Endodermal cell (in vitro differentiated cells): ENCODE measurements around the gene RMC1. TPM values are rescaled to one million over a fixed set of nuclear protein-coding genes. Genes with fewer than 3 reads are reported as not detected.
"Not testable (repeated sequence)": the region's sequence is repeated elsewhere in the genome, so short reads cannot be mapped to it uniquely, and the experiment has no call there.

ENCODE experiments used
- DNase-seq: peaks from one replicate; pipeline ENCODE4 v3.0.0-alpha.2; 2017
- H3K27ac ChIP-seq: 2 replicates; pipeline ENCODE4 v1.5.1; 2013; ENCODE audit warnings: mild to moderate bottlenecking, low read depth, low read length, moderate library complexity
- H3K27me3 ChIP-seq: 2 replicates; pipeline ENCODE4 v1.6.1; 2013; ENCODE audit warnings: mild to moderate bottlenecking, low read length, moderate library complexity; ENCODE audit not compliant: insufficient read depth, control insufficient read depth, poor library complexity, severe bottlenecking
- H3K36me3 ChIP-seq: 2 replicates; pipeline ENCODE4 v1.7.0; 2013; ENCODE audit warnings: mild to moderate bottlenecking, low read length, moderate library complexity; ENCODE audit not compliant: control insufficient read depth, insufficient read depth
- H3K4me1 ChIP-seq: one replicate; pipeline ENCODE4 v1.7.0; 2013; ENCODE audit warnings: low read length; ENCODE audit not compliant: control insufficient read depth, insufficient read depth
- H3K4me3 ChIP-seq: 2 replicates; pipeline ENCODE4 v1.5.1; 2013; ENCODE audit warnings: mild to moderate bottlenecking, low read length, moderate library complexity
- H3K9ac ChIP-seq: 2 replicates; pipeline ENCODE4 v1.6.1; 2013; ENCODE audit warnings: mild to moderate bottlenecking, low read length, moderate library complexity; ENCODE audit not compliant: poor library complexity, severe bottlenecking; ENCODE audit errors: extremely low read depth
- H3K9me3 ChIP-seq: 2 replicates; pipeline ENCODE4 v1.6.1; 2013; ENCODE audit warnings: mild to moderate bottlenecking, low read length, moderate library complexity; ENCODE audit not compliant: control insufficient read depth
- H3K27ac Mint-ChIP-seq: 2 replicates; pipeline ENCODE4 v1.8.0; 2020; ENCODE audit warnings: mixed read lengths
- H3K27me3 Mint-ChIP-seq: 2 replicates; pipeline ENCODE4 v1.8.0; 2021; ENCODE audit warnings: mild to moderate bottlenecking, mixed read lengths; ENCODE audit not compliant: insufficient read depth
- H3K36me3 Mint-ChIP-seq: 2 replicates; pipeline ENCODE4 v1.8.0; 2020; ENCODE audit warnings: low read depth, mixed read lengths
- H3K4me1 Mint-ChIP-seq: 2 replicates; pipeline ENCODE4 v1.8.0; 2020; ENCODE audit warnings: mixed read lengths
- H3K4me3 Mint-ChIP-seq: 2 replicates; pipeline ENCODE4 v1.8.0; 2020; ENCODE audit warnings: mild to moderate bottlenecking, moderate library complexity, mixed read lengths
- H3K9me3 Mint-ChIP-seq: 2 replicates; pipeline ENCODE4 v1.8.0; 2020; ENCODE audit warnings: mild to moderate bottlenecking, mixed read lengths
- CTCF ChIP-seq: fragments of 200-600 bp; sonication (generic); conservative IDR thresholded peaks from 2 replicates; pipeline ENCODE4 v1.5.0; 2021; ENCODE audit warnings: antibody characterized with exemption, mild to moderate bottlenecking
- WGBS, 2 experiments: methylation state at CpG; one replicate each; pipeline versions ENCODE4 v1.1.5 to v1.1.7; 2013; ENCODE audit warnings: missing lambda C conversion rate in 2 of 2, mixed read lengths in 1 of 2; ENCODE audit not compliant: insufficient coverage in 1 of 2, insufficient read length in 1 of 2; 5-methylcytosine and 5-hydroxymethylcytosine counted together
- total RNA-seq, 2 donors: library from RNA; stranded (reverse); fragmentation: NEBNext Ultra II Directional in 1 of 2; extraction: Animal tissue kit (Norgen Biotek cat#: 25700) in 1 of 2; gene quantifications; 2 replicates in 1 of 2; 3 replicates in 1 of 2; pipeline ENCODE4 v1.2.1, GENCODE V29; 2021

The RMC1 gene
- total RNA-seq, 2 donors from 2014 or later = 18.3 to 19.1 TPM

GRCh38 chr18:23485386-23485785 lies 17.9 kb upstream of the RMC1 start:
- Mint-ChIP-seq H3K27ac (no peak overlapping the region), H3K27me3 (no peaks in the 10 kb centered on the region), H3K9me3 (peaks cover 4% of the 10 kb centered on the region), H3K4me3 (no peak overlapping the region), H3K4me1 (peaks cover 14% of the 10 kb centered on the region), H3K36me3 (peaks cover 15% of the 10 kb centered on the region)
- Histone ChIP-seq H3K9me3 (peaks cover 4% of the 10 kb centered on the region), H3K27ac (no peak overlapping the region), H3K4me1 (peaks cover 4% of the 10 kb centered on the region), H3K9ac (no peak overlapping the region), H3K4me3 (no peak overlapping the region), H3K36me3 (peaks cover 29% of the 10 kb centered on the region), H3K27me3 (no peaks in the 10 kb centered on the region)
- peak; percentile 62 for DNase-seq
- TF ChIP-seq CTCF = no peak
- WGBS, 2 experiments = 89 to 95% methylated on average over 6 of the region's 7 CpGs

GRCh38 chr18:23487738-23488570 lies 15.4 kb upstream of the RMC1 start:
- WGBS, 2 experiments = 89 to 91% methylated on average over 10 to 13 of the region's 14 CpGs
- Mint-ChIP-seq H3K27me3 (no peaks in the 10 kb centered on the region), H3K36me3 (peaks cover 6% of the 10 kb centered on the region), H3K4me1 (peaks cover 14% of the 10 kb centered on the region), H3K27ac (no peak overlapping the region), H3K9me3 (peaks cover 16% of the 10 kb centered on the region), H3K4me3 (no peak overlapping the region)
- Histone ChIP-seq H3K27ac (no peak overlapping the region), H3K9ac (no peak overlapping the region), H3K27me3 (no peaks in the 10 kb centered on the region), H3K4me1 (peaks cover 4% of the 10 kb centered on the region), H3K9me3 (peaks cover 12% of the 10 kb centered on the region), H3K36me3 (peaks cover 4% of the 10 kb centered on the region), H3K4me3 (no peak overlapping the region)
- no peak for DNase-seq
- TF ChIP-seq CTCF = no peak

- peaks cover 10% of the 10 kb centered on the region for H3K4me1 Mint-ChIP-seq
- H3K27me3 Mint-ChIP-seq, H3K27ac ChIP-seq, DNase-seq, H3K4me1 ChIP-seq, H3K36me3 Mint-ChIP-seq, H3K4me3 Mint-ChIP-seq, H3K27me3 ChIP-seq, H3K9ac ChIP-seq, H3K4me3 ChIP-seq, H3K36me3 ChIP-seq, H3K27ac Mint-ChIP-seq: not testable (repeated sequence)
- peaks cover 18% of the 10 kb centered on the region for H3K9me3 Mint-ChIP-seq
- peaks cover 12% of the 10 kb centered on the region for H3K9me3 ChIP-seq
- WGBS, 2 experiments = 88 to 93% methylated on average over 2 to 5 of the region's 5 CpGs
Measured at GRCh38 chr18:23489586-23489985, 13.7 kb upstream of the RMC1 start.
